Endodermal cell (in vitro differentiated cells): Measurements from ENCODE around the gene ARHGAP42. TPM values are rescaled to one million over a fixed set of nuclear protein-coding genes. Genes with fewer than 3 reads are reported as not detected.

ENCODE experiments used
- DNase-seq: peaks from one replicate; pipeline ENCODE4 v3.0.0-alpha.2; 2017
- H3K27ac ChIP-seq: 2 replicates; pipeline ENCODE4 v1.5.1; 2013; ENCODE audit warnings: mild to moderate bottlenecking, low read depth, low read length, moderate library complexity
- H3K27me3 ChIP-seq: 2 replicates; pipeline ENCODE4 v1.6.1; 2013; ENCODE audit warnings: mild to moderate bottlenecking, low read length, moderate library complexity; ENCODE audit not compliant: insufficient read depth, control insufficient read depth, poor library complexity, severe bottlenecking
- H3K36me3 ChIP-seq: 2 replicates; pipeline ENCODE4 v1.7.0; 2013; ENCODE audit warnings: mild to moderate bottlenecking, low read length, moderate library complexity; ENCODE audit not compliant: control insufficient read depth, insufficient read depth
- H3K4me1 ChIP-seq: one replicate; pipeline ENCODE4 v1.7.0; 2013; ENCODE audit warnings: low read length; ENCODE audit not compliant: control insufficient read depth, insufficient read depth
- H3K4me3 ChIP-seq: 2 replicates; pipeline ENCODE4 v1.5.1; 2013; ENCODE audit warnings: mild to moderate bottlenecking, low read length, moderate library complexity
- H3K9ac ChIP-seq: 2 replicates; pipeline ENCODE4 v1.6.1; 2013; ENCODE audit warnings: mild to moderate bottlenecking, low read length, moderate library complexity; ENCODE audit not compliant: poor library complexity, severe bottlenecking; ENCODE audit errors: extremely low read depth
- H3K9me3 ChIP-seq: 2 replicates; pipeline ENCODE4 v1.6.1; 2013; ENCODE audit warnings: mild to moderate bottlenecking, low read length, moderate library complexity; ENCODE audit not compliant: control insufficient read depth
- H3K27ac Mint-ChIP-seq: 2 replicates; pipeline ENCODE4 v1.8.0; 2020; ENCODE audit warnings: mixed read lengths
- H3K27me3 Mint-ChIP-seq: 2 replicates; pipeline ENCODE4 v1.8.0; 2021; ENCODE audit warnings: mild to moderate bottlenecking, mixed read lengths; ENCODE audit not compliant: insufficient read depth
- H3K36me3 Mint-ChIP-seq: 2 replicates; pipeline ENCODE4 v1.8.0; 2020; ENCODE audit warnings: low read depth, mixed read lengths
- H3K4me1 Mint-ChIP-seq: 2 replicates; pipeline ENCODE4 v1.8.0; 2020; ENCODE audit warnings: mixed read lengths
- H3K4me3 Mint-ChIP-seq: 2 replicates; pipeline ENCODE4 v1.8.0; 2020; ENCODE audit warnings: mild to moderate bottlenecking, moderate library complexity, mixed read lengths
- H3K9me3 Mint-ChIP-seq: 2 replicates; pipeline ENCODE4 v1.8.0; 2020; ENCODE audit warnings: mild to moderate bottlenecking, mixed read lengths
- WGBS, 2 experiments: methylation state at CpG; one replicate each; pipeline versions ENCODE4 v1.1.5 to v1.1.7; 2013; ENCODE audit warnings: missing lambda C conversion rate in 2 of 2, mixed read lengths in 1 of 2; ENCODE audit not compliant: insufficient coverage in 1 of 2, insufficient read length in 1 of 2; 5-methylcytosine and 5-hydroxymethylcytosine counted together
- total RNA-seq, 2 donors: library from RNA; stranded (reverse); fragmentation: NEBNext Ultra II Directional in 1 of 2; extraction: Animal tissue kit (Norgen Biotek cat#: 25700) in 1 of 2; gene quantifications; 2 replicates in 1 of 2; 3 replicates in 1 of 2; pipeline ENCODE4 v1.2.1, GENCODE V29; 2021
- TF ChIP-seq, protein P1 (sequence below): fragments of 200-600 bp; sonication (generic); conservative IDR thresholded peaks from 2 replicates; pipeline ENCODE4 v1.5.0; 2021; ENCODE audit warnings: antibody characterized with exemption, mild to moderate bottlenecking

The ARHGAP42 gene
- total RNA-seq, 2 donors from 2014 or later, result 164 to 176 TPM

GRCh38 chr11:100789500-100789899 is 102.4 kb downstream of the ARHGAP42 start:
- Mint-ChIP-seq H3K9me3 (peaks cover 2% of the 10 kb centered on the region), H3K27ac (peak overlapping the region; percentile 71), H3K4me3 (no peak overlapping the region), H3K27me3 (no peaks in the 10 kb centered on the region), H3K4me1 (peaks cover 23% of the 10 kb centered on the region), H3K36me3 (peaks cover 19% of the 10 kb centered on the region)
- TF ChIP-seq, protein P1, sequence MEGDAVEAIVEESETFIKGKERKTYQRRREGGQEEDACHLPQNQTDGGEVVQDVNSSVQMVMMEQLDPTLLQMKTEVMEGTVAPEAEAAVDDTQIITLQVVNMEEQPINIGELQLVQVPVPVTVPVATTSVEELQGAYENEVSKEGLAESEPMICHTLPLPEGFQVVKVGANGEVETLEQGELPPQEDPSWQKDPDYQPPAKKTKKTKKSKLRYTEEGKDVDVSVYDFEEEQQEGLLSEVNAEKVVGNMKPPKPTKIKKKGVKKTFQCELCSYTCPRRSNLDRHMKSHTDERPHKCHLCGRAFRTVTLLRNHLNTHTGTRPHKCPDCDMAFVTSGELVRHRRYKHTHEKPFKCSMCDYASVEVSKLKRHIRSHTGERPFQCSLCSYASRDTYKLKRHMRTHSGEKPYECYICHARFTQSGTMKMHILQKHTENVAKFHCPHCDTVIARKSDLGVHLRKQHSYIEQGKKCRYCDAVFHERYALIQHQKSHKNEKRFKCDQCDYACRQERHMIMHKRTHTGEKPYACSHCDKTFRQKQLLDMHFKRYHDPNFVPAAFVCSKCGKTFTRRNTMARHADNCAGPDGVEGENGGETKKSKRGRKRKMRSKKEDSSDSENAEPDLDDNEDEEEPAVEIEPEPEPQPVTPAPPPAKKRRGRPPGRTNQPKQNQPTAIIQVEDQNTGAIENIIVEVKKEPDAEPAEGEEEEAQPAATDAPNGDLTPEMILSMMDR, result no peak
- H3K36me3 ChIP-seq, result peaks cover 13% of the 10 kb centered on the region
- H3K27me3 ChIP-seq, result no peaks in the 10 kb centered on the region
- H3K9ac ChIP-seq, result no peak overlapping the region
- H3K4me1 ChIP-seq, result no peaks in the 10 kb centered on the region
- DNase-seq, result no peak
- WGBS, 2 experiments, result 94 to 100% methylated on average over 6 of the region's 6 CpGs
- no peaks in the 10 kb centered on the region for H3K9me3 ChIP-seq
- no peak overlapping the region for H3K27ac ChIP-seq
- no peak overlapping the region for H3K4me3 ChIP-seq

DNA sequence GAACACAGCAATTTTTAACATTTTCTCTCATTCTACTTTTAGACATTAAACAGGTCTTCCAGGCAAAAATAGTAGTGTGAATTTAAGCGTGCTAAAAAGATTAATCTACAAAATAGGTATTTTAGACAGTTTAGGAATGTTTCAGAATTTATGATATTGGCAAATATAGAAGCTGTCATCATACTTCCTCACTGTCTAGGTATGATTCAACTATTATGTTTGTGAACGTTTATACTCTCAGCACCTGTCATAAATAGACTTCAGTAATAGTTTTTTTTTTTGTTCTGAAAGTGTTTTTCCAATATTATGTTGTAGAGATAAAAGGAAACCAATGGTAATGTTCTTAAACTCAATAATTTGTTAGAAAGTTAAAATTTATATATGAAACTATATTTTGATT is 103.0 kb downstream of the ARHGAP42 start:
- peak overlapping the region; percentile 71 for H3K27ac Mint-ChIP-seq
- H3K36me3 Mint-ChIP-seq, result peaks cover 21% of the 10 kb centered on the region
- H3K4me1 ChIP-seq, result no peaks in the 10 kb centered on the region
- H3K4me3 ChIP-seq, result no peak overlapping the region
- WGBS, 2 experiments, result 91% methylated on average over 1 of the region's 2 CpGs; no CpG with 5 or more reads in 1 of the 2 experiments
- peaks cover 15% of the 10 kb centered on the region for H3K36me3 ChIP-seq
- H3K9ac ChIP-seq, result no peak overlapping the region
- H3K27ac ChIP-seq, result no peak overlapping the region
- no peaks in the 10 kb centered on the region for H3K27me3 Mint-ChIP-seq
- no peaks in the 10 kb centered on the region for H3K27me3 ChIP-seq
- DNase-seq, result no peak
- peaks cover 23% of the 10 kb centered on the region for H3K4me1 Mint-ChIP-seq
- peaks cover 2% of the 10 kb centered on the region for H3K9me3 Mint-ChIP-seq
- H3K9me3 ChIP-seq, result no peaks in the 10 kb centered on the region
- TF ChIP-seq, protein P1, result no peak
- no peak overlapping the region for H3K4me3 Mint-ChIP-seq

GRCh38 chr11:100791103-100791502 is 104.0 kb downstream of the ARHGAP42 start:
- DNase-seq, result peak; percentile 68
- peaks cover 25% of the 10 kb centered on the region for H3K36me3 ChIP-seq
- H3K4me3 ChIP-seq, result no peak overlapping the region
- H3K36me3 Mint-ChIP-seq, result peaks cover 31% of the 10 kb centered on the region
- H3K4me1 ChIP-seq, result no peaks in the 10 kb centered on the region
- no peak overlapping the region for H3K9ac ChIP-seq
- H3K27me3 Mint-ChIP-seq, result no peaks in the 10 kb centered on the region
- H3K27ac ChIP-seq, result no peak overlapping the region
- H3K4me3 Mint-ChIP-seq, result no peak overlapping the region
- TF ChIP-seq, protein P1, result no peak
- no peaks in the 10 kb centered on the region for H3K9me3 ChIP-seq
- peaks cover 2% of the 10 kb centered on the region for H3K9me3 Mint-ChIP-seq
- H3K4me1 Mint-ChIP-seq, result peaks cover 30% of the 10 kb centered on the region
- H3K27ac Mint-ChIP-seq, result peak overlapping the region; percentile 81
- no peaks in the 10 kb centered on the region for H3K27me3 ChIP-seq
